Heart left ventricle (tissue), 13 donors: Measurements from ENCODE around the gene MAMDC4.

Experiments
- CTCF ChIP-seq, 12 donors: fragments of 200-600 bp; sonication (generic) in 4 of 12; IDR thresholded peaks; one replicate each; pipeline versions ENCODE4 v1.5.0 to v1.8.0; 2018 to 2022; ENCODE audit warnings: antibody characterized with exemption in 12 of 12, mild to moderate bottlenecking in 5 of 12
- POLR2A ChIP-seq, 2 donors: fragments of 450-650 bp; IDR thresholded peaks; one replicate each; pipeline ENCODE4 v1.6.1; 2017; ENCODE audit warnings: antibody characterized with exemption in 2 of 2, mild to moderate bottlenecking in 2 of 2, moderate library complexity in 2 of 2
- donor health status: ischemic (EF 13 %, LVEDD 7.1; RV severe dilation, severe dysfunction).
- donor health status: DM: no; HTN: yes; CAD: no.
- donor health status: DM: no; HTN: no; CAD: no.
- donor health status: ischemic (EF 25% LVEDD 6.9; RV normal size, moderate dysfunction).
- donor health status: ischemic (EF 25% LVEDD 5.7; RV mildly dilated, moderate dysfunction).
- donor health status: ischemic (EF 35%, LVEDD 5.7; RV mildly dilated, moderate dysfunction).
- donor health status: nonischemic (EF 11% LVEDD 7.7; RV severe dilation, severe dysfunction).
- donor health status: DM: yes; HTN: yes; CAD: no.
- donor health status: PGD.
- donor health status: ischemic (EF 29% LVEDD 5.4; RV normal size, mild dysfunction).
- donor health status: nonischemic (EF 23%, LVEDD 6.1; RV moderate dilation, normal function).

DNA sequence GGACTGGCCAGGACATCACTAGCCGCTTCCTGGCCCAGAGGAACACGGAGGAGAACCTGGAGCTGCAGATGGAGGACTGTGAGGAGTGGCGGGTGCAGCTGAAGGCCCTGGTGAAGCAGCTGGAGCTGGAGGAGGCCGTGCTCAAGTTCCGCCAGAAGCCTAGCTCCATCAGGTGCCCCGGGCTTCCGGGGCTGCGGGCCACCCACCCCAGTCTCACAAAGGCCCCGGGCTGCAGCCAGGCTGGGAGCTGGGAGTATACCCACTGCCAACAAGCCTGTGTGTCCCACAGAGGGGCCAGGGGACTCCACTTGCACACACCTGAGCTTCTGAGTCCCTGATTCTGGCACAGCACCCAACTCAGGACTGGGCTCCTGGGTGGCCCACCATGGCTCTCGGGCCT, 46.1 kb upstream of the MAMDC4 start:
- TF ChIP-seq CTCF (IDR thresholded peaks at IDR 0.05) (no peak), POLR2A (IDR thresholded peaks at IDR 0.05) (no peak)
